ENCODE data around the gene SEMA6A.

The SEMA6A gene

GRCh38 chr5:116440457-116441001 is 134.1 kb downstream of the SEMA6A start:
- no peak for DNase-seq (ENCODE audit: low read depth)

DNA sequence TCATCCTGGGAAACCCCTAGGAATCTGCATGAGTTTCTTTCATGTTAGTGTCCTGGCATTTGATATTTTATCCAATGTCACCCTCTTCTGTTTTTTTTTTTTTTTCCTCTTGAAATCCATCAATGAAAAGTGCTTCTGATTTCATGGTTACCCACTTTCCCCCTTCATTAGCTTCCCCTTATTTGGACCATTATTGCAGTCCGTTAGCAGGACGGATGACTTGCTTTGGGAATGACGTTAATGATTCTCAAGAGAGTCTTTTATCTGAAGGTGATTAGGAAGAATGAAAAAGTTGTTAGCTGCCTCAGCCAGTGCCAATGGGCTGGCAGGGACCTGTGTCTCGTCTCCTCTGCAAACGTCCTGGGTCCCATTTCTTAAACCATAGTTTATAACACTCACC is 134.7 kb downstream of the SEMA6A start:
- no peak for DNase-seq (ENCODE audit: low read depth)

DNA sequence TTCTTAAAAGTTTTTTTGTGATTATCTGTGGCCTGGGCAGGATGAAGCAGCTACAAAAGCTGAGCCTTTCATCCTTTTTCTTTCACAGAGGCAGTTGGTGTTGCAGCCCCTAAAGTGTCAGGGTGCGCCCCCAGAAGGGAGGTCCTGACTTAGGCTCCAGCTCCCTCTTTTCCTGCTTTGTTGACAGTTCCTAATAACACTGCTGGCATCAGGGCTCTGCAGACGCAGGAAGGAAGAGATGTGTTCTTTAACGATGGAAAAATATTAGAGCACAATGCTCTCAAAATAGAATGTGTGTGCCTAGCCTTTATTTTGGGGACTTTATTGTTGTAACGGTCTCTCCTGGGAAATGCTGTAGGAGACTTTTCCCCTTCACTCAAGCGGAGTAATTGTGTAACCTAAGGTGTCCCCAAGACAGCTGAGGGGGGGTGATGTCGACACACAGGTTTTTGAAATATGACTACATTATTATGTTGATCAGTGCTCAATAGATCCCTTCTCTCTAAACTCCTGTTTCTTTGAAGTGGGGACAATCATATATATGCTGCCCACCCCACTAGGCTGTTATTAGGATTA is 135.6 kb downstream of the SEMA6A start:
- DNase-seq (ENCODE audit: low read depth) = no peak

- DNase-seq (ENCODE audit: low read depth) = no peak
These were observed 136.6 kb downstream of the SEMA6A start for GRCh38 chr5:116437922-116438578.

DNA sequence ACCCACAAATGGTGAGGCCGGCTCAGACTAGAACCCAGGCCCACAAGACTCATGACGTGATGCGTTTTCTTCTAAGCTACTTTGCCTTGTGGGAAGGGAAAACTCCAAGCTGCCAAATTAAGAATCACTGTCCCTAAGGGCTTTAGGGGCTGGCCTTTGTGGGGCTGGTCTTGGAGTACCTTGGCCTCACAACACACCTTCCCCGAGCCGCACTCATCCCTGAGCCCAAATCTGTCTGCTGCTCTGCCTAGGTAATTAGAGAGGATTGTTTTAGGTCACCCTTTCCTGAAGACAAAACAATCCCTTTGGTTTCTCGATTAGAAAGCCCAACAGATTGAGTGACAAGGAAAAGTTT is 137.3 kb downstream of the SEMA6A start:
- DNase-seq (ENCODE audit: low read depth) = no peak

DNA sequence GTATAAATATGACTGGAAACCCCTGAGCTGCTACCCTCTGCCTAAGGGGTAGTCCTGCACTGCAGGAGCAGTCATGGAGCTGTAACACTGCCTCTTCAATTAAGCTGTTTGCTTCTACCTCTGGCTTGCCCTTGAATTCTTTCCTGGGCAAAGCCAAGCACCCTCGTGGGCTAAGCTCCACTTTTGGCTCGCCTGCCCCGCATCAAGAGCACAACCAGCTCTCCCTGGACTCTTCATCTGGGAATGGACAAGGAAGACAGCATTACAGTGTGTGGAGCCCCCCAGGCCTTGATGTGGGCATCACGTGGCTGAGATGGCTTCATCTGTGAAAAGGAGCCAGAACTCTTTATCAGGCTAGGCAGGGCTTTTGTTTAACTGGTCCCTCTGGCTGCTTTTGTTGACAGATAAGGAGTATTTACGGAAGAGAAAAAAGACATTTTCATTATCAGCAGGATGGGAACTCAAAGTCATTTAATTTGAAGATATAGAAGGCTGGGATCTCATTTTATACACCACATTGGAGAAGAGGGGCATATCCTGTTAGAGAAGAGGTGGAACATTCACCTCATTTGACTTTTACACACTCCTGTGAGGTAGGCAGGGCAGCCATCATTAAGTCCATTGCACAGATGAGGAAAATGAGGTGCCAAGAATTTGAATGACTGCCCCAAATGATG is 137.8 kb downstream of the SEMA6A start:
- DNase-seq (ENCODE audit: low read depth) = no peak

- DNase-seq (ENCODE audit: low read depth) = no peak
These were observed 145.7 kb downstream of the SEMA6A start for GRCh38 chr5:116428966-116429365.

DNA sequence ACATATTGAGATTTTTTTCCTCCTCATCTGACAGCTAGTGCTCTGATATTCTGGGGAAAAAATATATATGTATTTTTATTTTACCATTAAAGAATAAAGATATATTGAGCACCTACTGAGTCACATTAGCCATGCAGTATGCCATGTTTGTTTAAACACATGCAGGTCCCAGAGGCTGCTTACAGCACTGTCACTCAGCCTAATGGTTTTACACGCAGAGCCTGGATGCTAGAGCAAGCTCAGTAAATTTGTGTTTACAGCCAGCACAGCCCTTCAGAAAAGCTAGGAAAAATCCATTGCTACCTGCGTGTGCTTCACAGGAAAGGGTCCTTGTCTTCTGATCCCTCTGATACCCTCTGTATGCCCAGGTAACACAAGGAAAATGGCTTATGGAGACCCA is 146.2 kb downstream of the SEMA6A start:
- DNase-seq (ENCODE audit: low read depth) = no peak

DNA sequence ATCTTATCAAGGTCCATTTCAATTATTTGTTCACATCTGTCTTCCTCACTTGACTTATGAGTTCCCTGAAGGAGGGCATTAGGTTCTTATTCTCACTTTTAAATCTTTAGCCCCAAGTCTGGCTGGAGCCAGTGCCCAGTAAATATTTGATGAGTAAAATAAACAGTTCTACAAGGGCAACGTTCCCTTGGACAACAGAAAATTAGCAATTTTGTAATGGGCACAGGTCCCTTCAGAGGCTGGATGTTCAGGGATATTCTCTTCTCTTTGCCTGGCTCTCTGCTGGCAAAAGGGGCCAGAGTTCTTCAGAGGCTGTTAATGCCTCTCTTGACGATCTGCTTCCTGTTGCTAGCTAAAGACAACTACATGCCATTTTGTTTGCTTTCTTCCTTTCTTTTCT is 149.7 kb downstream of the SEMA6A start:
- DNase-seq (ENCODE audit: low read depth) = no peak

- DNase-seq (ENCODE audit: low read depth) = no peak
These were observed 150.4 kb downstream of the SEMA6A start for GRCh38 chr5:116424258-116424615.

- no peak for DNase-seq (ENCODE audit: low read depth)
These were observed 150.9 kb downstream of the SEMA6A start for GRCh38 chr5:116423587-116424257.

DNA sequence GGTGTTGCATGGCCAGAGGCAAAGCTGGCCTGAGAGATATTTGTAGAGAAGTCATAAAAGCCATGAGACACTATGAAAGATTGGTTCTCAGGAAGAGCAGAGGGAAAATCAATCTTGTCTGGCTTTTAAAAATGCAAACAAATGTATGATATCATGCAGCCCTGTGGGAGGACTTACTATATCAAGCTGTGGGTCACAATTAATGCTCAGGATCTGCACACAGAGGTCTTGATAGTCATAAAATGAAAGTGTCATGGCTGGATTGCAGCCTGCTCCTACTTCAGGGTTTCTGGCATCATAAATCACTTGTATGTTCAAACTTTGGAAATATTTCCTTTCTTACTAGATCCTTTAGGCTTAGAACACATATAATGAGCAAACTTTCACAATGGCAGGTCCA is 151.5 kb downstream of the SEMA6A start:
- DNase-seq (ENCODE audit: low read depth) = no peak

DNA sequence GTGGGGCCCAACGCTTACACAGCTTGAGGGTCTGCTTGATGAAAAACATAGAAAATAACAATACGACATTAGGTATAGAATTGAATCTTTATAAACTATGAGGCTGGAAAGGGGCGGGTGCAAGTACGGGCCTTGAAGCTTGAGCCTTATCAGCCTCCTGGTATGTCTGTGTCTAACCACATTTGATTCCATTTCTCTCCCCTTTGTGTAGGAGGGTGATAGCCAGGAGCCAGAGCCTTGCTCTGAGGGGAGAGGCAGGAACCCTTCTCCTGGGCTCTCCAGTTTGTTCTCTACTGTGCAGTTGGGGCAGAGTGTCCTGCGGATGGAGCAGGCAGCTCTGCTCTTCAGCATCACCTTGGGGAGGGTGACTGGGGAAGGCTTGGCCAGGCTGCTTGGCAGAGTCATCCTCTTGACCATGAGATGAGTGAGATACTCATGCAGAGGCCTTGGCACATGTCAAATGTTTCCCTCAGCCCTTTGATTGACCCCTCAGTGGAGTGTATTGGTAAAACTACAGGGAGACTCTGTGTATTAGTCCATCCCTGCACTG is 153.5 kb downstream of the SEMA6A start:
- DNase-seq (ENCODE audit: low read depth) = no peak

DNA sequence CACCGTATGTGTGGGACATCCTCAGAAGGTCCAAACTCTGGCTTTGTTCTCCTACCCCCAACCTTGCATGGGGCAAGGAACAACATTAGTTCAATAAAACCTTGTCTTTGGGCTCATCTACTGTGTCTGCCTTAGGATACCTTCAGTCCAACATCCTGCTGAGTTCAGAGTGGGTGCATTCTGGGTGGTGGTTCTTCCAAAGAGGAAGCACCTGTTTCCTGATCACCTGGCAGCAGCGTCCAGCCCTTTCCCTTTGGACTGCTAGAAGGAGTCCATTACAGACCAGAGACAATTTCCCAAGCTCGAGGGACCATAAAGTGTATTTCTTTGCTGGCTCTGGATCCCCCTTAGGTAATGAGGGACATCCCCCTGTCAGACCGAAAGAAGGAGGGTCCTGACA is 154.1 kb downstream of the SEMA6A start:
- DNase-seq (ENCODE audit: low read depth) = no peak

DNA sequence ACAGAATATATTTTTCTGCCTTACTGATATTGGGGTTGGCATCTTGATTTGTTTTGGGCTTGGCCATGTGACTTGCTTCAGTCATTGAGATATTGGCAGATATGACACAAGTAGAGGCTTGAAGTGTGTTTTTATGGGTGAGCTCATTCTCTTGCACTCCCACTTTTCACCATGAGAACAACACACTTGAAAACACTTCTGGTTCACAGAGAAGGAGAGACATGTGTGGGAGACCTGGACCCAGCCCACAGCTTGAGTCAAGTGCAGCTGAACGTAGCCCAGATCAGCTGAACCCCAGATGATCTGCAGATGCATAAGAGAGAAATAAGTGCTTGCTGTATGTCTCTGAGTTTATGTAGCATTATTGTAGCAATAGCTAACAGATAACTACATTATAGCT is 155.4 kb downstream of the SEMA6A start:
- DNase-seq (ENCODE audit: low read depth) = no peak

DNA sequence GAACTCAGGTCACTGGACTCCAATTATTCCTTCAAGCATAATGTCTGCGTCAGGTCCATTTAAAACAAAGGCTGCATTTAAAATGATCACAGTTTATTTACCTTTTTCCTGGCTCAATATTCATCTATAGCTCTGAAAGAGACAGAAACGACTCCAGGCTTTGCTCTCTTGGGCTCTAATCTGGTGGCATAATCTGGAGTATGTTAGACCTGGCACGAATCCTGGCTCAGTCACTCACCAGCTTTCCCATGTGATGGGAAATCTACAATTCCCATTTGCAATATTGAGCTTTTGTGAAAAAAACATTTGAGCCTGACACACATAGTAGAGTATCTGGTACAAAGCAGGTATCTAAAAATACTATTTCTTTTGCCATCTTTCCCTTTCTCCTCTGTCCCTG is 155.8 kb downstream of the SEMA6A start:
- DNase-seq (ENCODE audit: low read depth) = no peak

DNA sequence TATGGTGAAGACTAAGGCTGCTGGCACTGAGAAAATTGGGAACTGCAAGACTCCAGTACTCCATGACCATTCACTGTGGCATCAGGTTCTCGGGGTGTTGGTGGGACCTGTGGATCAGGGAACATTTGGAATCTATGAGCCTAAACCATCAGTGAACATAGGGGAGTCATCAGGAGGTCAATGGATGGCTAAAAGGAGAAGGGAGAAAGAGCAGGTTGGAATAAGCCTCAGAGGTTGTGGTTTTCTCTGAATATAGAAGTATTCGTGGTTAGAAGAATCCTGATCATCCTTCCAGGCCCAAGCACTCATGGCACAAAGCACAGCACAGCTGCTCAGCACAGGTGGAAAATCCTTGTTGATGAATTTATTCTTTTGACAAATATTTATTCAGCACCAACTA is 156.6 kb downstream of the SEMA6A start:
- no peak for DNase-seq (ENCODE audit: low read depth)

- DNase-seq (ENCODE audit: low read depth) = no peak
These were observed 158.6 kb downstream of the SEMA6A start for GRCh38 chr5:116415989-116416388.

- no peak for DNase-seq (ENCODE audit: low read depth)
These were observed 159.4 kb downstream of the SEMA6A start for GRCh38 chr5:116415182-116415581.

DNA sequence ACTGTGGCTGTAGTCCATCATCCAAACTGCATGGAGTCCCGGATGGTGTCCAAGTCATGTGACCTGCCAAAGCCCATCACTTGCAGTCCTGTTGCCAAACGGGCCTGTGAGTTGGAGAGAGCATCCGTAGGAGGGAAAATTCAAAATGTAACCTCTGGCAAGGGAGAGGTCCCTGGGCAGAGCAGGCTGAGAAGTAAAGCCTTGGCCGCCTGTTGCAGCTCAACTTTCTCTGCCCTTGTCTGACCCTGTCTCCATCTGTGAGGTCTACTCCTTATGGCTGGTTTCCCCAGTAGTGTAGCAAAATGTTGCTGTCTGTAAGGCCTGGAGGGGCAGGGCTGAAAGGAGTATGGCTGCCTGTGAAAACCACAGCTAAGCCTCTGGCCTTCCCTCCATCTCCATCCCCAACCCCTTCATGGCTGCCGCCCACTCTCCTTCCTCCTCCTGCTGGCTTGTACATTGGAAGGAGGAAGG is 163.5 kb downstream of the SEMA6A start:
- DNase-seq (ENCODE audit: low read depth) = no peak

DNA sequence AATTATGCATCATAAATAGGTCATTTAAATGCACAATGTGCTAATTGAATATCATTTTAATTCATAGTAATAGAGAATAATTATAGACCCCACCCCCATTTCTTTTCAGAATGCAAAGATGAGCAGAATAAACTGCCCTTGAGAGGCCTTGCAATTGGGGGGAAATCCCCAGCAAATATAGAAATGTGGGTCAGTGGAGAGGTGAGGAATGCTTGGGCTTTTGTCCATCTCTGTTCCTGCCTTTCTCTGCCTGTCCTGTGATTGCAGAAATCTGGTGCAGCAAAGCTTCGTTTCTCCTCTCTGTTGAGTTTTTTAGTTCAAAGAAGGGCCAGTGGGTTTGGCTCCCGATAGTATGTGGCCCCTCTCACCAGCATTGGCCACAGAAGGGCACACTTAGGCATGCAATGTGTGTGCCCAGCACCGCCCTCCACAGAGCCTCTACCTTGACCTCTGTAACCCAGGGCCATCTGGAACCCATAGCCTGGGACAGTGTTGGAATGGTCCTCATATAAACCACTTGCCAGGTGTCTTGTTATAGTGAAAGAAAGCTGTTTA is 164.2 kb downstream of the SEMA6A start:
- no peak for DNase-seq (ENCODE audit: low read depth)

GRCh38 chr5:116409591-116410296 is 164.9 kb downstream of the SEMA6A start:
- DNase-seq (ENCODE audit: low read depth) = no peak

Measured in activated T-cell treated with anti-CD3 and anti-CD28 coated beads for 48 hours (primary cell).